HG03558 (cell line): Measurements from ENCODE around the gene SLC4A11.

ENCODE experiments used
- ATAC-seq: cut with Tn5 transposase; IDR thresholded peaks from one replicate; pipeline ENCODE4 v1.9.1; 2021; ENCODE audit warnings: moderate number of reproducible peaks; ENCODE audit not compliant: unreplicated experiment; ENCODE audit errors: extremely low read depth

The SLC4A11 gene

GRCh38 chr20:3247638-3248037 lies 8.6 kb upstream of the SLC4A11 start:
- ATAC-seq: no peak

- no peak for ATAC-seq
These were observed 7.7 kb upstream of the SLC4A11 start for GRCh38 chr20:3246682-3247081.

GRCh38 chr20:3245711-3246110 lies 6.7 kb upstream of the SLC4A11 start:
- ATAC-seq: no peak

GRCh38 chr20:3245156-3245555 lies 6.2 kb upstream of the SLC4A11 start:
- ATAC-seq: no peak

GRCh38 chr20:3244613-3245012 lies 5.6 kb upstream of the SLC4A11 start:
- no peak for ATAC-seq

- ATAC-seq: no peak
These were observed 4.8 kb upstream of the SLC4A11 start for GRCh38 chr20:3243718-3244358.

- ATAC-seq: no peak
These were observed 3.2 kb upstream of the SLC4A11 start for GRCh38 chr20:3242172-3242692.

GRCh38 chr20:3240776-3241363 lies 1.9 kb upstream of the SLC4A11 start:
- no peak for ATAC-seq

- ATAC-seq: no peak
These were observed 1.1 kb upstream of the SLC4A11 start for GRCh38 chr20:3239867-3240775.

- ATAC-seq: no peak
These were observed 369 bp downstream of the SLC4A11 start for GRCh38 chr20:3238616-3239025.

- no peak for ATAC-seq
These were observed 903 bp downstream of the SLC4A11 start for GRCh38 chr20:3237958-3238615.

- ATAC-seq: no peak
These were observed 1.7 kb downstream of the SLC4A11 start for GRCh38 chr20:3237011-3237957.

- ATAC-seq: no peak
These were observed 3.2 kb downstream of the SLC4A11 start for GRCh38 chr20:3235666-3236324.

- ATAC-seq: no peak
These were observed 4.9 kb downstream of the SLC4A11 start for GRCh38 chr20:3233991-3234498.

- ATAC-seq: no peak
These were observed 5.6 kb downstream of the SLC4A11 start for GRCh38 chr20:3233131-3233990.

GRCh38 chr20:3231889-3232588 lies 7.0 kb downstream of the SLC4A11 start:
- no peak for ATAC-seq

GRCh38 chr20:3231116-3231515 lies 7.9 kb downstream of the SLC4A11 start:
- no peak for ATAC-seq
